ENCODE measurements around the gene SYNM.

Gene SYNM

DNA sequence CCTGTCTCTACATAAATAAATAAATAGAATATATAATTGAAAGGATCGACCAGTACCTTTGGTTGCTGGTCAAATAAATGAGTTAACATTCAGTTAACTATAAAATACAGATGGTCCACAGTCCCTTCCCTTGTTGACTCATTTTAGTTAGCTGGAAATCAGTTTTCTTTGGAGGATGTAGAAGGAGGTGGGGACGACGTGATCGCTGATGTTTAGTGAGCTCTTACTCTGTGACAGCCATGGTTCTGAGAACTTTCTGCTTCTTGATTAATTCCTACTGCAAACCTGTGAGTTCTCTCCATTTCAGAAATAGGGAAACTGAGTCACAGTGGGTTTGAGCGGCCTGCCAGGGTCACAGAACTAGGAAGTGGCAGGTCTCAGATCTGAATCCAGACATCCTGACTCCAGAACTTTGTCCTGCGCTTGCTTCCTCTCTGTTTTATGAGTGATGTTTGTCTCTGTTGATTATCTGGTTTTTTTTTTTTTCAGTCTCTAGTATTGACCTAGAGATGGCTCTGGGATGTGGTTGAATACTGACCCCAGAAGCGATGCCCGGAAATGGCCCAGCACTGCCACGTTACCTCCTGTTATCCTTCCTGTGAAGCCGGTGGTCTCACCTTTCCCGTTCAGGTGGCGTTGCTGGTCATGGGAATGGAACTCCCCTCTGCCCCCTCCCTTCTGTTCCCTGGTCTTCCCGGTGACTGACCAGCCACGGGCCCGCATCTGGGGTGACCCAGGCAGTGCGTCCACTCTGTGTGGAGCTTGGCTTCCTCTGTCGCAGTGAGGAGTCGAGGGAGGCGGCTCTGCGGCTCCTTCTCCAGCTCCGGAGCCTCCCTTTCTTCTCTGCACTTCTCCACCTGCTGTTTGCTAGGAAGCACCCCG lies 18.2 kb downstream of the SYNM start:
- DNase-seq (ENCODE audit: low read depth), result no peak

DNA sequence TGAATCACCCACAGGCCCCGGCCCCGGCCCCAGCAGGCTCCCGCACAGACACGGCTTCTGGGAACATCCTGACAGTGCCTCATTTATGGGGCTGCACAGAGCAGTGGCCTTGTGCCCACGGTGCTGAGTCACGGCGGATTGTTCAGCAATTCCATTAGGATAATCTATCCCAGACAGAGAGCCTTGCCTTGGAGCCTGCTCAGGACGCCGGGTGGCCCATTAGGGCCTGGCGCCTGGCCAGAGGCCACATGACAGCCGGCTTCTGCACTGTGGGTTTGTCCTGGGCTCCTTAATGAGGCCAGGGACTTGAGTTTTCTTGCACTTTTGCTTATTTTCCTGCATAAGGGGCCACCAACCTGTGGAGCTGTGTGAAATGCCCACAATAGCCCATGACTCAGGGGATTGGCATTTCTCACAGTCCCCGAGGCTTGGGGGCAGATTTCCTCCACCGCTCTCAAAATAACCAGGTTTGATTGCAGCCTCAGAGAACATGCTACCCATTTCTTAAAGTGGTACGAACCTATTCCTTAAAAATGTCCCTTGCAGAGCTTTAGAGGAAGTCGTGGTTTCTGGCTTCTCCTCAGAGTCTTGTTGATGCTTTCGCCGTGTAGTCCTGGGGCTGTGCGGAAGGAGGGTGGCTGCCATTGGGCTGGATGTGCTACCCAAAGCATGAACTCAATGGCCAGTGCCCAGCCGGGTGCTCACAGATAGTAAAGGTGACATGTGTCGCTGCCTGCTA lies 19.0 kb downstream of the SYNM start:
- DNase-seq (ENCODE audit: low read depth), result no peak

DNA sequence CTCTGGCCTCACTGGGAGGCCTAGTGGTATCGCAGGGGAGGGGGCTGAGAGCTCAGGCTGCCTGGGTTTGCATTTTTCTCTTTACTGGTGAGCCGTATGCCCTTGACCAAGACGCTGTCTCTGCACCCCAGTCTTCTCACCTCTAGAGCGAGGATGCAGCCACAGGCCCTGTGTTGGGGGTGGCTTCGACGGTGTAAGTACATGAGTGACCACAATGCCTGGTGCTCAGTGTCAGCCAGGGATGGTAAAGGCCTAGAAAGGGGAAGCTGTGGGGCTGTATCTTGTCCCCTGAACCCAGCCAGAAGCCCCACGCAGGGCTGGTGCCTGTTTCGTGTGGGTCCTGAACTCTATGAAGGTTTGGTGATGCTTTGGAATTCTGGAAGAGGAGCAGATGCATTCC lies 19.8 kb downstream of the SYNM start:
- no peak for DNase-seq (ENCODE audit: low read depth)

DNA sequence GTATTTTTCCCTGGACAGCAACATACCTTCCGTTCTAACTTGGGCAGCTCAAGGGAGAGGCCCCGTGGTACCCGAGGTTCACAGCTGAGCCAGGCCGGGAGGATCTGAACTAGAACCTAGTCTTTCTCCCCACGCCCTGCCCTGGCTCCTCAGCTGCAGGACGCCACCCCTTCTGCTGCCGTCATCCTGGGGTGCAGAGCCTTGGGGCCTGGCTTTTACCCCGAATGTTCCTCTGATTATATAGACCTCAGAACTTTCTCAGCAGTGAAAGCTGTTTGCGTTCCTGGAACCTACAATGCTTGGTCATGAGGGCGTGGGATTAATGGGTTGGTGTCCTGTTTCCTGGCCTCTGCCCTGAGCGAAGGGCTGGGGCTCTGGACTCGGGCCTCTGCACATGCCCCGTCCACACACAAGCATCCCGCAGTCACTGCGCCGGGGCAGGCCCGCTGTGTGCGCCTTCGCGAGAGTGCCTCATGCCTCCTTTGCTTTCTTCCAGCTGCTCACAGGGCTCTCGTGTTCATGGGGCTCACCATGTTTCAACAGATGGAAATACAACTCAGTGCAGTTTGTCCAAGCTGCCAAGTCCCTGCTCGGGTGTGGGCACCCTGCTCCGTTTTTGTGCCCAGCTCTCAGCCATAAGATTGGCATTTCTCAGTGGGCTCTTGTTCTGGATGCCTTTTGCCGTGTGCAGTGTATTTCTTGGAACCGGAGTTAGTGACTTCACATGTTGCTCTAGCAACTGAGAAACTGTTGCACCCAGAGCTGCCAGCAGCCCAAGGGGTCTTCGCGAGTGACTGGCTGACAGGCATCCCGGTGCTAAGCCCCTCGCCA lies 20.4 kb downstream of the SYNM start:
- DNase-seq (ENCODE audit: low read depth), result no peak

DNA sequence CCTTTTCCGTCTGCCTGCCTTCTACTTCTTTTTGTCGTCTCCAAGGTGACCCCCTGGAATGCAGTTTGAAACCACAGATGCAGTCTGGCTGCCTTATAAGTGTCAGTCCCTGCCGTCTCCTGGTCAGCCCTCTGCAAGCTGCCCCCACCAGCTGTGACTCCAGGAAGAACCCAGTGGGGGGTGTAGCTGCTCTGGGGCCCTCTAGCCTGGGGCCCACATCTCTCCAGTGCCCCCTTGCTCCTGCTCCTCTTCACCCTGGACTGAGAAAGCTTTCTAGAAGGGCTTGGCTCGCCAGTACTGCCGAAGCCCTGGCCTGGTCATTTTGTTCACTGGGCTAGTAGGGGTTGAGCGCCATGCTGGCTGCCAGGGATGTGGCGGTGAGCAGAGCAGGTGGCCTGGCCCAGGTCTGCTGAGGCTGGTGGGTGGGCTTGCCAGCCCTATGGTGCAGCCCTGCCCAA lies 21.3 kb downstream of the SYNM start:
- no peak for DNase-seq (ENCODE audit: low read depth)

DNA sequence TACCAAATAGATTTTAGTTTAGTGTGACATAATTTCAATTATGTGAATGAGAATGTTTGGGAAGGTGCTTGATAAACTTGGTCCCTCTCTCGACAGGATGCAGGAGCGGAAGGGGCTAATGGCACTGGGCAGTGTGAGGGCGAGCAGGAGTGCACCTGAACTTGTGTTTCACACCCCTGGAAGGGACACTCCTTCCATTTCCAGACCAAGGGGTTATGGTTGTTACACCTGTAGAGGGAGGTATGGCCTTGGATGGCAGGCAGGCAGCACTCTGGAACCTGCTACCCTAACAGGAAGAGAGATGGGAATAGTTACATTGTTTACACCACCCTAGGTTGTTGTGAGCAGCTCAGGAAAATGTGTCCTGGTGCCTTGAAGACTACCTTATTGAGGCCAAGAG lies 22.1 kb downstream of the SYNM start:
- no peak for DNase-seq (ENCODE audit: low read depth)

DNA sequence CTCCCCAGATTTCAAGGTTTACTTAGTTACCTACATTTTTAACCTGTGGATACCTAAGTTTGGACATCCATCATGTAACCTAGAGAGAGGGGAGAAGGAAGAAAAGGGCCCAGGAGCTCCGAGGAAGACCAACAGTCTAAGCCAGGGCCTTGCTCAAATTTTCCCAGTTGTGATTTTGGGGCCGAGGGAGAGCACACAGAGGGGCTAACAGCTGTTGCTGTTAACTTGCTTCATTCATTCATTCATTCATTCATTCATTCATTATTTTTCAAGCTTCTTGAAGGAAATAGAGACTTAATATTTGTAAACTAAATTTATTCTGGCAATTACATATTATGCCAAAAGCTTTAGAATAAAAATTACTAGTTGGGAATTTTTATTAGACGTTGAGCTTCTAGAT lies 22.9 kb downstream of the SYNM start:
- DNase-seq (ENCODE audit: low read depth), result no peak

DNA sequence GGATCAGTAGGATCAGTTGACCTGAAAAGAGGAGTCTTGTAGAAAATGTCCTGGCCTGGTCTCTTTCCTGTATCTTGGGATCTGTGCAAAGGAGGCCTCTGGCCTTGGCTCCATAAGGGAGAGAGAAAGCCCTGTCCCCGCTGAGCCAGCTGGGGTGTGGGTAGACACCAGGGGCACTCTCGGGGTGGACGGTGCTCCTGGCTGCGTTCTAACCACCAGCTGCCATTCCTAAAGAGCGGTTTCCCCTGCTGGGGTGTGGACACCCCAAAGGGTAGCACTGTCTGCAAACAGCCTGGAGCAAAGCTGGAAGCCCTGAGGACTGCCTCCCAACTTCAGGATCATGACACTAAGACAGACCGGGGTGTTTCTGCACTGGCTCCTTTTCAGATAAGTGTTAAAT lies 23.5 kb downstream of the SYNM start:
- no peak for DNase-seq (ENCODE audit: low read depth)

DNA sequence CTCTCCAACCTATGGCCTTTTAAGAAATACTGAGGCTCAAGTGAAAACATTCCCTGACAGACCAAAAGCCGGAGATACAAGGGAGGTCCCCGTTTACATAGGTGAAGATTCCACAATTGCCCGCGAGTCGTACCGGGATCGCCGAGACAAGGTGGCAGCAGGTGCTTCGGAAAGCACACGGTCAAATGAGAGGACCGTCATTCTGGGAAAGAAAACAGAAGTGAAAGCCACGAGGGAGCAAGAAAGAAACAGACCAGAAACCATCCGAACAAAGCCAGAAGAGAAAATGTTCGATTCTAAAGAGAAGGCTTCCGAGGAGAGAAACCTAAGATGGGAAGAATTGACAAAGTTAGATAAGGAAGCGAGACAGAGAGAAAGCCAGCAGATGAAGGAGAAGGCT lies 24.8 kb downstream of the SYNM start:
- DNase-seq (ENCODE audit: low read depth), result no peak

DNA sequence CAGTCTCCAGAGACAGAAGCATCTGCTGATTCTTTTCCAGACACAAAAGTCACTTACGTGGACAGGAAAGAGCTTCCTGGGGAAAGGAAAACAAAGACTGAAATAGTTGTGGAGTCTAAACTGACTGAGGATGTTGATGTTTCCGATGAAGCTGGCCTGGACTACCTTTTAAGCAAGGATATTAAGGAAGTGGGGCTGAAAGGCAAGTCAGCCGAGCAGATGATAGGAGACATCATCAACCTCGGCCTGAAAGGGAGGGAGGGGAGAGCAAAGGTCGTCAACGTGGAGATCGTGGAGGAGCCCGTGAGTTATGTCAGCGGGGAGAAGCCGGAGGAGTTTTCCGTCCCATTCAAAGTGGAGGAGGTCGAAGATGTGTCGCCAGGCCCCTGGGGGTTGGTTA lies 25.4 kb downstream of the SYNM start:
- DNase-seq (ENCODE audit: low read depth), result no peak

DNA sequence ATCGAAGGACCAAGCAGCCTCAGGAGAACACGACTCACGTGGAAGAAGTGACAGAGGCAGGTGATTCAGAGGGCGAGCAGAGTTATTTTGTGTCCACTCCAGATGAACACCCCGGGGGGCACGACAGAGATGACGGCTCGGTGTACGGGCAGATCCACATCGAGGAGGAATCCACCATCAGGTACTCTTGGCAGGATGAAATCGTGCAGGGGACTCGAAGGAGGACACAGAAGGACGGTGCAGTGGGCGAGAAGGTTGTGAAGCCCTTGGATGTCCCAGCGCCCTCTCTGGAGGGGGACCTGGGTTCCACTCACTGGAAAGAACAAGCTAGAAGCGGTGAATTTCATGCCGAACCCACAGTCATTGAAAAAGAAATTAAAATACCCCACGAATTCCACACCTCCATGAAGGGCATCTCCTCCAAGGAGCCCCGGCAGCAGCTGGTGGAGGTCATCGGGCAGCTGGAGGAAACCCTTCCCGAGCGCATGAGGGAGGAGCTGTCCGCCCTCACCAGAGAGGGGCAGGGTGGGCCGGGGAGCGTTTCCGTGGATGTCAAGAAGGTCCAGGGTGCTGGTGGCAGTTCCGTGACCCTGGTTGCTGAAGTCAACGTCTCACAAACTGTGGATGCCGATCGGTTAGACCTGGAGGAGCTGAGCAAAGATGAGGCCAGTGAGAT lies 26.0 kb downstream of the SYNM start:
- no peak for DNase-seq (ENCODE audit: low read depth)

DNA sequence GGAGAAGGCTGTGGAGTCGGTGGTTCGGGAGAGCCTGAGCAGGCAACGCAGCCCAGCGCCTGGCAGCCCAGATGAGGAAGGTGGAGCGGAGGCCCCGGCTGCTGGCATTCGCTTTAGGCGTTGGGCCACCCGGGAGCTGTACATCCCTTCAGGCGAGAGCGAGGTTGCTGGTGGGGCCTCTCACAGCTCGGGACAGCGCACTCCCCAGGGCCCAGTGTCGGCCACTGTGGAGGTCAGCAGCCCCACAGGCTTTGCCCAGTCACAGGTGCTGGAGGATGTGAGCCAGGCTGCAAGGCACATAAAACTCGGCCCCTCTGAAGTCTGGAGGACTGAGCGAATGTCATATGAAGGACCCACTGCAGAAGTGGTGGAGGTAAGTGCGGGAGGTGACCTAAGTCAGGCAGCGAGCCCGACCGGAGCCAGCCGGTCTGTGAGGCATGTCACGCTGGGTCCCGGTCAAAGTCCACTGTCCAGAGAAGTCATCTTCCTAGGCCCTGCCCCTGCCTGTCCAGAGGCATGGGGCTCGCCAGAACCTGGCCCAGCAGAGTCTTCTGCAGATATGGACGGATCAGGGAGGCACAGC lies 26.7 kb downstream of the SYNM start:
- DNase-seq (ENCODE audit: low read depth), result no peak

DNA sequence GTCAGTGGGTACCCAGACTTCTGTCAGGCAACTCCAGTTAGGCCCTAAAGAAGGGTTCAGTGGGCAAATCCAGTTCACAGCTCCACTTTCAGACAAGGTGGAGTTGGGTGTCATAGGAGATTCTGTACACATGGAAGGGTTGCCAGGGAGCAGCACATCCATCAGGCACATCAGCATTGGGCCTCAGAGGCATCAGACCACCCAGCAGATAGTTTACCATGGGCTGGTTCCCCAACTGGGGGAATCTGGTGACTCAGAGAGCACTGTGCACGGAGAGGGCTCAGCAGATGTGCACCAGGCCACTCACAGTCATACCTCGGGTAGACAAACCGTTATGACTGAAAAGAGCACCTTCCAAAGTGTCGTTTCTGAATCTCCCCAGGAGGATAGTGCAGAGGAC lies 27.2 kb downstream of the SYNM start:
- DNase-seq (ENCODE audit: low read depth), result no peak

DNA sequence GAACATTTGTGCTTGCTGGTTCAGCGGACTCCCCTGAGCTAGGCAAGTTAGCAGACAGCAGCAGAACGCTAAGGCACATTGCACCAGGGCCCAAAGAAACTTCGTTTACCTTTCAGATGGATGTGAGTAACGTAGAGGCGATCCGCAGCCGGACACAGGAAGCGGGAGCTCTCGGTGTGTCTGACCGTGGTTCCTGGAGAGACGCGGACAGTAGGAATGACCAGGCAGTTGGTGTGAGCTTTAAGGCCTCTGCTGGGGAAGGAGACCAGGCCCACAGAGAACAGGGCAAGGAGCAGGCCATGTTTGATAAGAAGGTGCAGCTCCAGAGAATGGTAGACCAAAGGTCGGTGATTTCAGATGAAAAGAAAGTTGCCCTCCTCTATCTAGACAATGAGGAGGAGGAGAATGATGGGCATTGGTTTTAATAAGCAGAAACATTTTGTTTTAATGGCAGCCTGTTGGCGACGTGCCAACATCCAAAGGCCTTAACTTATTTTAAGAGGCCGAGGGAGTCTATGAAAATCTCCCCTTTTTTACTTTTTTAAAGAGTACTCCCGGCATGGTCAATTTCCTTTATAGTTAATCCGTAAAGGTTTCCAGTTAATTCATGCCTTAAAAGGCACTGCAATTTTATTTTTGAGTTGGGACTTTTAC lies 27.9 kb downstream of the SYNM start:
- DNase-seq (ENCODE audit: low read depth), result no peak

DNA sequence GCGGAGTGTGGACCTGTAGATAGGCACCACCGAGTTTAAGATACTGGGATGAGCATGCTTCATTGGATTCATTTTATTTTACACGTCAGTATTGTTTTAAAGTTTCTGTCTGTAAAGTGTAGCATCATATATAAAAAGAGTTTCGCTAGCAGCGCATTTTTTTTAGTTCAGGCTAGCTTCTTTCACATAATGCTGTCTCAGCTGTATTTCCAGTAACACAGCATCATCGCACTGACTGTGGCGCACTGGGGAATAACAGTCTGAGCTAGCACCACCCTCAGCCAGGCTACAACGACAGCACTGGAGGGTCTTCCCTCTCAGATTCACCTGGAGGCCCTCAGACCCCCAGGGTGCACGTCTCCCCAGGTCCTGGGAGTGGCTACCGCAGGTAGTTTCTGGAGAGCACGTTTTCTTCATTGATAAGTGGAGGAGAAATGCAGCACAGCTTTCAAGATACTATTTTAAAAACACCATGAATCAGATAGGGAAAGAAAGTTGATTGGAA lies 29.5 kb downstream of the SYNM start:
- DNase-seq (ENCODE audit: low read depth), result no peak

DNA sequence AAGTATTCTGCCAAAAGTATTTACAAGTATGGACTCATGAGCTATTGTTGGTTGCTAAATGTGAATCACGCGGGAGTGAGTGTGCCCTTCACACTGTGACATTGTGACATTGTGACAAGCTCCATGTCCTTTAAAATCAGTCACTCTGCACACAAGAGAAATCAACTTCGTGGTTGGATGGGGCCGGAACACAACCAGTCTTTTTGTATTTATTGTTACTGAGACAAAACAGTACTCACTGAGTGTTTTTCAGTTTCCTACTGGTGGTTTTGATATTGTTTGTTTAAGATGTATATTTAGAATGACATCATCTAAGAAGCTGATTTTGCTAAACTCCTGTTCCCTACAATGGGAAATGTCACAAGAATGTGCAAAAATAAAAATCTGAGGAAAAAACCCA lies 30.3 kb downstream of the SYNM start:
- DNase-seq (ENCODE audit: low read depth), result no peak

DNA sequence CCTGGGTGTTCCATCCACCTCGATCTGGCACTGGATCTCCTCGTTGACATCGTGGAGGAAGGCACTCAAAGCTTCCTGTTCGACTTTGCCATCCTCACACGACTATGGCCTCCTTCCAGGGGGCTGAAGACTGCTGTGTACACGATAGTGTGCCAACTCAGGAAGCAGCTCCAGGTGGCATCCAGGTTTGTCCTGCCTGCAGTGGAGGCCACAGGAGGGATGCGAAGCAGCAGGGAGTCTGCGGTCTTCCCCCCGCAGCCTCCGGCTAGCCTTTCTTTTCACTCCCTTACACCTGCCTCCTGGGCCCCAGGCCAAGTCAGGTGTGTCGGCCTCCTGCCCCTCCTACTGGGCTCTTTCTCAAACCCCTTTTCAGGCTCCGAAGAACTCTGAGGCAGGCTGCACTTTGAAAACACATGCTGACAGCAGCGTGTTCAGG lies 32.2 kb downstream of the SYNM start:
- DNase-seq (ENCODE audit: low read depth), result no peak

DNA sequence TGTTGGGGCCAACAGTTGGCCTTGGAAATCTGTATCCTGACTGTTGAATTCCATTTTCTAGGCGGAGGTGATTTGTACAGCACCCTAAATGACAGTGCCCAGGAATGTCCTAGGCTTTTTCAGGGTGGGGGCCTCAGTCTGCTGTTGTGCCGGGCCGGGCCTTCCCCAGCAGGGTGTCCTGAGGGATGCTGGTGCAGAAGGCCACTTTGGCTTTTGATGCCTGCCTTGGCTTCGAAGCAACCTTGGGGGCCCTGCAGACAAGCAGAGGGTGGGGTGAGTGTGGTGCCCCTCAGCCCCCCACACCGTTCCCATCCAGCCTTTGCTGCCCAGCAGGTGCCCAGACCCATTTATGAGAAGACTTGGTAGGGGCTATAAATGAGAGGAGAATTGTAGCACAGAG lies 33.0 kb downstream of the SYNM start:
- DNase-seq (ENCODE audit: low read depth), result no peak

DNA sequence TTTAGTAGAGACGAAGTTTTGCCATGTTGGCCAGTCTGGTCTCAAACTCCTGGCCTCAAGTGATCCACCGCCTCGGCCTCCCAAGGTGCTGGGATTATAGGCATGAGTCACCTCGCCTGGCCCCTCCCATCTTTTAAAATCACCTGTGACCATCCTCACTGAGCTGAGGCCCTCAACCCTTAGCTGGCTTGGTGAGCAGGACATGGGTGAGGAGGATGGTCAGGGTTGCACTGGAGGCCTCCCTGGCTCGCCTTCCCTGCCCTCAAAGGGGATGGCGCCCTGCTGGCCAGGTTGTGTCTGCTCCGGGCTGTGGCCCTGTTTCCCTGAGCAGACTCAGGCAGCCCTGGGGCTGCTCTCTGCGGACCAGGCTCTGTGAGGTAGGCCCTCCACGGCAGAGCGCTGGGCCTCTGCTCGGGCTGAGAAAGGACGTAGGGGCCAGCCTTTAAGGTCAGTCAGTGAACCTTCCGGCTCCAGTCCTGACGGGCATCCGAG lies 33.7 kb downstream of the SYNM start:
- DNase-seq (ENCODE audit: low read depth), result no peak

DNA sequence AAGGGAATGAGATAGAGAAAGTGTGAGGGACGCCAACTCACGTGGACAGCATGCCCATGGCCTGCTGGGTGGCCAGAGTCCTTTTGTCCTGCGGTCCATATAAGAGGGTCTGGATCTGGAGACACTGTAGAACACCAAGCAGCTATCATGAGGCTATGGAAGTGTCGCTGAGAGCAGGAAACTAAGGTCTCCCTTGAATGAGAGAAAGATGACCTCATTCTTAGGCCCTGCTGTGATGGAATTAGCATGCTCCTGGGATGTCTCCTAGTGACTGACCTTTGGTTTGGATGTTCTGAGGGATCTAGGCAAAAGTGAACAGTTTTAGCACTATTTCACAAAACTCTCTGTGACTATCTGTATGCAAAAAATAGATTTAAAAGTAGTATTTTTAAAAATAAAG lies 34.4 kb downstream of the SYNM start:
- DNase-seq (ENCODE audit: low read depth), result no peak

DNA sequence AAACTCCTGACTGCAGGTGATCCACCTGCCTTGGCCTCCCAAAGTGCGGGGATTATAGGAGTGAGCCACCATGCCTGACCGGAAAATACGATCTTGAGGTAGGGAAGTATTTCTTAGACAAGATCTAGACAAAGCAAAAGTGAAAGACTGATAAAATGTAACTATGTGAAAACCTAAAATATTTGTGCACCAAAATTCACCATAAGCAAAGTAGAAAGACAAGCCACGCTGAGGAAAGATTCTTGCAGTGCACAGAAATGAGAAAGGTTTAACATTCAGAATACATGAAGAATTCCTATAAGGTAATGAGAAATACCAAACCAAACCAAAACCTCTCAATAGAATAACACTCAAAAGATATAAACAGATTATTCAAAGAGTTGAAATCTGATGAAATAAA lies 35.7 kb downstream of the SYNM start:
- no peak for DNase-seq (ENCODE audit: low read depth)
